HG03025 (cell line): ENCODE data around the gene ZNF789.
"Not testable (repeated sequence)": the region's sequence is repeated elsewhere in the genome, so short reads cannot be mapped to it uniquely, and the experiment has no call there.

Source experiments
- ATAC-seq: cut with Tn5 transposase; IDR thresholded peaks from one replicate; pipeline ENCODE4 v1.9.1; 2021; ENCODE audit warnings: mild to moderate bottlenecking, moderate library complexity; ENCODE audit not compliant: unreplicated experiment, low FRiP score

Gene ZNF789

DNA sequence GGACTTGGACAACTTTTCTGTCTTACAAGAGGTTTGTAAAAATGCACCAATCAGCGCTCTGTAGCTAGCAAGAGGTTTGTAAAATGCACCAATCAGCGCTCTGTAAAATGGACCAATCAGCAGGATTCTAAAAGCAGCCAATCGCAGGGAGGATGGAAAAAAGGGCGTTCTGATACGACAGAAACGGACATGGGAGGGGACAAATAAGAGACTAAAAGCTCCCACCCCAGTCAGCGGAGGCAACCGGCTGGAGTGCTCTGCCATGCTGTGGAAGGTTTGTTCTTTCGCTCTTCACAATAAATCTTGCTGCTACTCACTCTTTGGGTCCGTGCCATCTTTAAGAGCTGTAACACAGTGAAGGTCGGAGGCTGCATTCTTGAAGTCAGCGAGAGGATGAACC lies 28.5 kb downstream of the ZNF789 start:
- not testable (repeated sequence) for ATAC-seq

DNA sequence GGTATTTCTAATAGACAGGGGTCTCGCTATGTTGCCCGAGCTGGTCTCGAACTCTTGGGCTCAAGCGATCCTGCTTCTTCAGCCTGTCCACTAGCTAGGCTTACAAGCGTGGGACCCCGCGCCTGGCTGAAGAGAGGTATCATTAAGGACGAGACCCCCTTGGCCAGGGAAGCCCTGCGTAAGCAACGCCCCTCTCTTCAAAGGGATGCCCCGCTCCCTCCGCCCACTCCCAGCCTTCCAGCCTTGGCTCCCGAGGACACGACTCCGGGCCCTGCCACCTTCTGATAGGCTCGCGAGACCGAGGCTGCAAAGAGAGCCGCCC lies 31.6 kb downstream of the ZNF789 start:
- ATAC-seq: no peak

DNA sequence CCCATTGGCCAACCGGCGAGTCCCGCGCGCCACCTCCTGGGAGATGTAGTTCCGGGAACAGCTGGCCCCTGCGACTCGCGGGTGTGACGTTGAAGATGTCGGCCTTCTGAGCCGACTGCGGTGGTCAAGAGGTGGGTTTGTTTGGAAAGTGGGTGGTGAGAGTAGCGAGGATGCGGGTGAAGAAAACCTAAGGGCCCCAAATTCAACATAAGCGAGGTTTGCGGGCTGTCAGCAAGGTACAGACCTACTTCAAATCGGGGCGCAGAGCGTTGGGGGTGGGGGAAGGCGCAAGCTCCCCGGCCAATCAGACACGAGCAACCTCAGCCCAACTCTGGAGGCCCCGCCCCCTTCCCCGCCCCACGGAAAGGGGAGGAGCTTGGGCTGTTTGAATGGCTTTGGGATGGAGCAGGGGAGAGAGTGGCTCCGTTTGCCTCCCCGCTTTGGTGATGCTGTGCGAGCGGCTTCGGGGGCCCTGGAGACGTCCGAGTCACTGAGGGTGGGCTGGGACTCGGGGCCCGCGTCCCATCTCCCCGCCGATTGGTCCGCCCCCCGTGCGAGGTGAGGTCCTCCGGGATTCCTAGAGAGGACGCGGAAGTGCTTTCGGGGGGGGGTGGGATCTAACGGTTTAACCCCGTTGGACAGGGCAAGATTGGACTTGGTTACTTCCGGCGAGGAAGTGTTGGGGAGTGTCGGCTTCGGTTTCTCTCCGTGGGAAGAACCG lies 32.1 kb downstream of the ZNF789 start, which contains the start of gene ZKSCAN5:
Gene ZKSCAN5 (plus strand): TSS at position 60 of the 721 bp plus-strand sequence. CDS start 1,383 bp downstream, outside the sequence.
- ATAC-seq: peak; percentile 78

DNA sequence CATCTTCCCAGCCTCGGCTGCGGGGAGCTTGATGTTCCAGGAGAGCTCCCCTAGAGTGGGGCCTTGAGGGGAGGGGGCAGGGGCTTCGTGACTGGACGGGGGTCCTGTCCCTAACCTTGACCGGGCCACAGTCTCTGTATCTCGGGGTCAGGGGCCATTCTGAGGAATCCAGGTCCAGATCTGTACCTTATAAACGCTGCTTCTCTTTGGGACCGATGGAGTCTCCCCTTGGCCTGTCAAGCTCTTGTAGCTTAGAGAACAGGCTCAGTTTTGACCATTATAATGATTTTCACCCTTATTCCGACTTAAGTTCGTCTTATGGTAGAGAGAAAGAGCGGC lies 32.6 kb downstream of the ZNF789 start:
- no peak for ATAC-seq

DNA sequence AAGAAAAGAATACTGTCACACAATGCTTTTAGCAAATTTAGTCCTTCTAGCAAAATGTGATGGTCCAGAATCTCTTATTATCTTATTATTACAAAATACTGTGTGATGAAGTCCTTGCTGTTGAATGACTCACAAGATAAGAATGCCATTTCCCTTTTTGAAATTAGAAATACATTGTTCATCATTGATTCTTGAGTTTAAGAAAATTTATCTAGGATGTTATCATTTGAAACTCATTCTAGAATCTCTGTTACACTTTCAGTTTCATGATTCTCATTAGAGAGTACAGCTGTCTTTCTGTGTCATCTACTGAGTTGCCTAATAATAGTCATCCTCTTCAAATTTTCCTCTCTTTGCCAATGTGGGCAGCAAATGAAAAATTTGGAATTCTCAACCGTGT lies 41.4 kb downstream of the ZNF789 start:
- ATAC-seq: no peak

DNA sequence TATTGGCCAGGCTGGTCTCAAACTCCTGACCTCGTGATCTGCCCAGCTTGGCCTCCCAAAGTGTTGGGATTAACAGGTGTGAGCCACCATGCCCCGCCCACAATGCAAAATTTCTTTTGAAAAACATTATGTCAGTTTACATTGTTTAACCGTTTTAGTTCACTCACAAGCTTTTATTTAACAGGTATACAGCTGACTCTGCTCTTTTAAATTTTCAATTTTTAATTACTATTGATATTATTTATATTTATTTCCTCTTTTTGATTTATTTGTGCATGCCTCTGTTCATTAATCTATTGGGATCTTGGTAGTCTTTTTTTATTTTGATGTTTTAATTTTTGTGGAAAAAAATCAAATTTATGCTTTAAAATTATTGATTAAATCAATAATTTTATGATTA lies 48.7 kb downstream of the ZNF789 start:
- no peak for ATAC-seq

DNA sequence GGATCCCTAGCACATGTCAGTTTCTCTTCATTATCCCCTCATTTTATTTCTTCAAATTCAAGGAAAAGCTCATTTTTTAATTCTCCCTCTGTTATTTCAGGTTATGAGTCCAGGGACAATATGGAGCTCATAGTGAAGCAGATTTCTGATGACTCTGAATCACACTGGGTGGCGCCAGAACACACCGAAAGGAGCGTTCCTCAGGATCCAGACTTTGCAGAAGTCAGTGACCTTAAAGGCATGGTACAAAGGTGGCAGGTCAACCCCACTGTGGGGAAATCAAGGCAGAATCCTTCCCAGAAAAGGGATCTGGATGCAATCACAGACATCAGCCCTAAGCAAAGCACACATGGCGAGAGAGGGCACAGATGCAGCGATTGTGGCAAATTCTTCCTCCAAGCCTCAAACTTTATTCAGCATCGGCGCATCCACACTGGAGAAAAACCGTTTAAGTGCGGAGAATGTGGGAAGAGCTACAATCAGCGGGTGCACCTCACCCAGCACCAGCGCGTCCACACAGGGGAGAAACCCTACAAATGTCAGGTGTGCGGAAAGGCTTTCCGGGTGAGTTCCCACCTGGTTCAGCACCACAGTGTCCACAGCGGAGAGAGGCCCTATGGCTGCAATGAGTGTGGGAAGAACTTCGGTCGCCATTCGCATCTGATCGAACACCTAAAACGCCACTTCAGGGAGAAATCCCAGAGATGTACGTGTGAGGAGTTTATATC lies 53.2 kb downstream of the ZNF789 start:
- no peak for ATAC-seq

DNA sequence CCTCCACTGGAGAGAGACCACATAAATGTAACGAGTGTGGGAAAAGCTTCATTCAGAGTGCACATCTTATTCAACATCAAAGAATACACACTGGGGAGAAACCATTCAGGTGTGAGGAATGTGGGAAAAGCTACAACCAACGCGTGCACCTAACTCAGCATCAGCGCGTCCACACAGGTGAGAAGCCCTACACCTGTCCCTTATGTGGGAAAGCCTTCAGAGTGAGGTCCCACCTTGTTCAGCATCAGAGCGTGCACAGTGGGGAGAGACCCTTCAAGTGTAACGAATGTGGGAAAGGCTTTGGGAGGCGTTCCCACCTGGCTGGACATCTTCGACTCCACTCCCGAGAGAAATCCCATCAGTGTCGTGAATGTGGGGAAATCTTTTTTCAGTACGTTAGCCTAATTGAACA lies 58.7 kb downstream of the ZNF789 start:
- ATAC-seq: no peak

DNA sequence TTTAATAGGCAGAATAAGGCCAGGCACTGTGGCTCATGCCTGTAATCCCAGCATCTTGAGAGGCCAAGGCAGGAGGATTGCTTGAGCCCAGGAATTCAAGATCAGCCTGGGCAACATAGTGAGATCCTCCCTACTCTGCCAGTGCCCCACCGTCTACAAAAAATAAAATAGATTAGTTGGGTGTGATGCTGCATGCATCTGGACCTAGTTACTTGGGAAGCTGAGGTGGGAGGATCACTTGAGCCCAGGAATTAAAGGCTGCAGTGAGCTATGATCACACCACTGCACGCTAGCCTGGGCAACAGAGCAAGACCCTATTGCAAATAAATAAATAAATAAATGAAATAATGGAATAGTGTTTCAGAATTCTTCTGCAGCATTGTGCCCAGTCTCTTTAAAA lies 63.0 kb downstream of the ZNF789 start:
- ATAC-seq: no peak
